Fibroblast of mammary gland (primary cell): ENCODE measurements around the gene SWT1.
"Not testable (repeated sequence)": the region's sequence is repeated elsewhere in the genome, so short reads cannot be mapped to it uniquely, and the experiment has no call there.

Experiments
- DNase-seq: peaks from one replicate; pipeline ENCODE4 v3.0.0-alpha.2; 2010; ENCODE audit warnings: low read depth
- H3K4me3 ChIP-seq: 2 replicates; pipeline ENCODE4 v1.5.1; 2011; ENCODE audit warnings: low read depth, mild to moderate bottlenecking, low read length, moderate library complexity; ENCODE audit not compliant: control insufficient read depth
- TF ChIP-seq, protein P1 (sequence below): conservative IDR thresholded peaks from 2 replicates; pipeline ENCODE4 v1.5.1; 2011; ENCODE audit warnings: low read depth, low read length, inconsistent platforms; ENCODE audit not compliant: control insufficient read depth, insufficient read depth

The SWT1 gene

DNA sequence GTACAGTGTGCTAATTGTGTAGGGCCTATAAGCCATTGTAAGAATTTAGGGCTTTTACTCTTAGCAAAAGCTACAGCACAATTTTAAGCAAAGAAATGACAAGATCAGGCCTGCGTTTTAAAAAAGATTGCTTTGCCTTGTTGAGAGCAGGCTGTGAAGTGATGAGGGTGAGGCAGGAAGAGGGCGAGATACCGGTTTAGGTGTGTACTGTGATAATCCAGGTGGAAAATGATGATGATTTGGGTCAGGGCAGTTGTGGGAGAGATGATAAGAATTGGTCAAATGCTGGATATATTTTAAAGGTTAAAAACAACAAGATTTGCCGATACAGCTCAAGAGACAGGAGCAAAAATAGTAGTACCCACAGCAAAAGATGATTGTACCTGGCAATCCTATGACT is 72.0 kb downstream of the SWT1 start:
- DNase-seq, result no peak
- TF ChIP-seq, protein P1, sequence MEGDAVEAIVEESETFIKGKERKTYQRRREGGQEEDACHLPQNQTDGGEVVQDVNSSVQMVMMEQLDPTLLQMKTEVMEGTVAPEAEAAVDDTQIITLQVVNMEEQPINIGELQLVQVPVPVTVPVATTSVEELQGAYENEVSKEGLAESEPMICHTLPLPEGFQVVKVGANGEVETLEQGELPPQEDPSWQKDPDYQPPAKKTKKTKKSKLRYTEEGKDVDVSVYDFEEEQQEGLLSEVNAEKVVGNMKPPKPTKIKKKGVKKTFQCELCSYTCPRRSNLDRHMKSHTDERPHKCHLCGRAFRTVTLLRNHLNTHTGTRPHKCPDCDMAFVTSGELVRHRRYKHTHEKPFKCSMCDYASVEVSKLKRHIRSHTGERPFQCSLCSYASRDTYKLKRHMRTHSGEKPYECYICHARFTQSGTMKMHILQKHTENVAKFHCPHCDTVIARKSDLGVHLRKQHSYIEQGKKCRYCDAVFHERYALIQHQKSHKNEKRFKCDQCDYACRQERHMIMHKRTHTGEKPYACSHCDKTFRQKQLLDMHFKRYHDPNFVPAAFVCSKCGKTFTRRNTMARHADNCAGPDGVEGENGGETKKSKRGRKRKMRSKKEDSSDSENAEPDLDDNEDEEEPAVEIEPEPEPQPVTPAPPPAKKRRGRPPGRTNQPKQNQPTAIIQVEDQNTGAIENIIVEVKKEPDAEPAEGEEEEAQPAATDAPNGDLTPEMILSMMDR, result no peak
- H3K4me3 ChIP-seq, result no peak overlapping the region

- no peak for DNase-seq
- no peak overlapping the region for H3K4me3 ChIP-seq
- TF ChIP-seq, protein P1, result no peak
Measured at GRCh38 chr1:185229981-185230380, 73.0 kb downstream of the SWT1 start.

DNA sequence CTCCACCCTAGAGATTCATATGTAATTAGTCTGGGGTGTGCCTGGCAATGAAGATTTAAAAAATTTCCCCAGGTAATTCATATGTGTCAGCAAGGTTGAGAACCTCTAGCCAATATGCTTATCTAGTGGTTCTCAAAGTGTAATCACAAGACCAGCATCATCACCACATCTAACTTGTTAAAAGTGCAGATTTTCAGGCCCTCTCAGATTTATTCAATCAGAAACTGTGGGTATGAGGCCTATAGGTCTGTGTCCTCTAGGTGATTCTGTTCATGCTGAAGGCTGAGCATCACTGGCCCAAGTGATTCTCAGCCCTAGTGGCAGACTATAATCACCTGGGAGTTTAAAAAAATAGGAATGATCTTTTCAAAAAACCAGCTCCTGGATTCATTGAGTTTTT is 75.9 kb downstream of the SWT1 start:
- TF ChIP-seq, protein P1, result no peak
- no peak for DNase-seq
- no peak overlapping the region for H3K4me3 ChIP-seq

GRCh38 chr1:185234183-185234582 is 77.2 kb downstream of the SWT1 start:
- H3K4me3 ChIP-seq, DNase-seq: not testable (repeated sequence)

DNA sequence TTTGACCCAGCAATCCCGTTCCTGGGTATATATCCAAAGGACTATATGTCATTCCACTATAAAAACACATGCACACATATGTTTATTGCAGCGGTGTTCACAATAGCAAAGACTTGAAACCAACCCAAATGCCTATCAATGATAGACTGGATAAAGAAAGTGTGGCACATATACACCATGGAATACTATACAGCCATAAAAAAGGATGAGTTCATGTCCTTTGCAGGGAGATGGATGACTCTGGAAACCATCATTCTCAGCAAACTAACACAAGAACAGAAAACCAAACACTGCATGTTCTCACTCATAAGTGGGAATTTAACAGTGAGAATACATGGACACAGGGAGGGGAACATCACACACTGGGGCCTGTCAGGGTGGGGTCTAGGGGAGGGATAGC is 80.2 kb downstream of the SWT1 start:
- H3K4me3 ChIP-seq, DNase-seq: not testable (repeated sequence)

- TF ChIP-seq, protein P1, result no peak
- H3K4me3 ChIP-seq, result no peak overlapping the region
- no peak for DNase-seq
Measured at GRCh38 chr1:185237661-185238060, 80.7 kb downstream of the SWT1 start.

DNA sequence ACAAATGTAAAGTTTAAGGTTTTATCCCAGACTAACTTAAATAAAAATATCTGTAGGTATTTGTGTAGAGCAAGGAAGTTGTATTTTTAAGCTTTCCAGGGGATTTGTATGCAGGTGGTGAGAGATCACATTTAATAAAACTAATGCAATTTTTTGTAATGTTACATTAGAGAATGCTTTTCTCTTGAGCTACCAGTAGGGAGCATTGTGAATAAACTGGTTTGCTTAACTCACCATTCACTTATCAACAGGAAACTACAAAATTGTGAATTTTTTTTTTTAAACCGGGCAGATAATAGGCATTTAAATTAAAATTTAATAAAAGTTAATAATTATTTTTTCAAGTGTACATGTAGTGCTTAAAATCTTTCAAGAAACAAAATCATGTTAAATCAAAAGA is 81.5 kb downstream of the SWT1 start:
- no peak overlapping the region for H3K4me3 ChIP-seq
- TF ChIP-seq, protein P1, result peak; percentile 48
- DNase-seq, result peak; percentile 39

DNA sequence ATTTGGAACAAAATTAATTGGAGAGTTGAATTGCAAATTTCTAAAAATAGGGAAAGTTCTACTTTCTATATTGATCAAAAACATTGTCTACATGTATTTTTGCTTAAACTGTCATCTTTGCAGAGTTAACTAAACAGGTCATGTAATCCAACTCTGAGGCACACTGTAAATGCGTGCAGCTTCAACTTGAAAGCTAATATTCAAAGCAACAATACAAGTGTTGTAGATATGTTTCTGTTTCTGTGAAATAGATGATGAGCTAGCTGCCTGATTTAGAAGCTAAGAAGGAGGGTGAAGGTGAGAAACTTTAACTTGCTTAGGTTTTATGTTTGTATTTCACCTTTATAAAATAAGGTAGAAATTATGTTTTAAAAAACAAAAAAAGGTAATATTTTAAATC is 82.9 kb downstream of the SWT1 start:
- TF ChIP-seq, protein P1, result no peak
- no peak overlapping the region for H3K4me3 ChIP-seq
- no peak for DNase-seq
